Fibroblast of lung (primary cell): ENCODE data around the gene CALM1.

Experiments used
- EZH2 ChIP-seq: IDR thresholded peaks from 2 replicates; pipeline ENCODE4 v1.5.1; 2012; ENCODE audit warnings: low read length, control low read depth, mild to moderate bottlenecking; ENCODE audit errors: missing control alignments
- TF ChIP-seq, protein P1 (sequence below), 2 donors: IDR thresholded peaks in 1 of 2; conservative IDR thresholded peaks in 1 of 2; 1 replicate in 1 of 2; 2 replicates in 1 of 2; pipeline ENCODE4 v1.5.1; 2011 to 2012; ENCODE audit warnings: low read length in 2 of 2, control low read depth in 1 of 2, inconsistent platforms in 1 of 2, low read depth in 1 of 2, mild to moderate bottlenecking in 1 of 2

DNA sequence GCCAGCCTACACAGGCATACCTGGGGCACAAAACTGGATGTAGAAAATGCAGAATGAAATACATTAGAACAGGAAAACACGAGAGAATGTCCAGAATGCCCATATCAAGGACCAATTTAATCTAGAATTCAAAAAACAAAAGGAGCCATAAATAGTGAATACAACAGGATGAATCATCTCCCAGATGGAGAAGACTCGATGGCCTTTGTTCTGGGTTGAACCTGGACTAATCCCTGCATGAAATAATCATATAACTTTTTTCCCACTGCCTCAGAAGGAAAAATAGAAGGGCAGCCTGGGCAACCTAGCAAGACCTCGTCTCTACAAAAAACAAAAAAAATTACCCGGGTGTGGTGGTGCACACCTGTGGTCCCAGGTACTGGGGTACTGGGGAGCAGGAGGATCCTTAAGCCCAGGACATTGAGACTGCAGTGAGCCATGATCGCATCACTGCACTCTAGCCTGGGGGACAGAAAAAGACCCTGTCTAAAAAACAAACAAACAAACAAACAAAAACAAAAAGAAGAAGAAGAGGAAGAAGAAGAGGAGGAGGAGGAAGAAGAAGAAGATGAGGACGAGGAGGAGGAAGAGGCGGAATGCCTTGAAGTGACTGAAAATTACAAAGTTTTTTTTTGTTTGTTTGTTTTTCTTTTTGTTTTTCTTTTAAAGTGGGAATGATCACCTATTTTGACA lies 34.8 kb upstream of the CALM1 start:
- TF ChIP-seq EZH2 = no peak
- TF ChIP-seq, protein P1, sequence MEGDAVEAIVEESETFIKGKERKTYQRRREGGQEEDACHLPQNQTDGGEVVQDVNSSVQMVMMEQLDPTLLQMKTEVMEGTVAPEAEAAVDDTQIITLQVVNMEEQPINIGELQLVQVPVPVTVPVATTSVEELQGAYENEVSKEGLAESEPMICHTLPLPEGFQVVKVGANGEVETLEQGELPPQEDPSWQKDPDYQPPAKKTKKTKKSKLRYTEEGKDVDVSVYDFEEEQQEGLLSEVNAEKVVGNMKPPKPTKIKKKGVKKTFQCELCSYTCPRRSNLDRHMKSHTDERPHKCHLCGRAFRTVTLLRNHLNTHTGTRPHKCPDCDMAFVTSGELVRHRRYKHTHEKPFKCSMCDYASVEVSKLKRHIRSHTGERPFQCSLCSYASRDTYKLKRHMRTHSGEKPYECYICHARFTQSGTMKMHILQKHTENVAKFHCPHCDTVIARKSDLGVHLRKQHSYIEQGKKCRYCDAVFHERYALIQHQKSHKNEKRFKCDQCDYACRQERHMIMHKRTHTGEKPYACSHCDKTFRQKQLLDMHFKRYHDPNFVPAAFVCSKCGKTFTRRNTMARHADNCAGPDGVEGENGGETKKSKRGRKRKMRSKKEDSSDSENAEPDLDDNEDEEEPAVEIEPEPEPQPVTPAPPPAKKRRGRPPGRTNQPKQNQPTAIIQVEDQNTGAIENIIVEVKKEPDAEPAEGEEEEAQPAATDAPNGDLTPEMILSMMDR (conservative IDR thresholded peaks at IDR 0.05 in 1 of 2, IDR thresholded peaks at IDR 0.05 in 1 of 2; ENCODE audit: low read depth in 1 of 2, low read length in 2 of 2) = no peak
